HG03571 (cell line): Measurements from ENCODE around the gene ZNF672.
"Not testable (repeated sequence)": the region's sequence is repeated elsewhere in the genome, so short reads cannot be mapped to it uniquely, and the experiment has no call there.

Source experiments
- ATAC-seq: cut with Tn5 transposase; IDR thresholded peaks from one replicate; pipeline ENCODE4 v1.9.1; 2021; ENCODE audit not compliant: unreplicated experiment

ZNF672 gene

DNA sequence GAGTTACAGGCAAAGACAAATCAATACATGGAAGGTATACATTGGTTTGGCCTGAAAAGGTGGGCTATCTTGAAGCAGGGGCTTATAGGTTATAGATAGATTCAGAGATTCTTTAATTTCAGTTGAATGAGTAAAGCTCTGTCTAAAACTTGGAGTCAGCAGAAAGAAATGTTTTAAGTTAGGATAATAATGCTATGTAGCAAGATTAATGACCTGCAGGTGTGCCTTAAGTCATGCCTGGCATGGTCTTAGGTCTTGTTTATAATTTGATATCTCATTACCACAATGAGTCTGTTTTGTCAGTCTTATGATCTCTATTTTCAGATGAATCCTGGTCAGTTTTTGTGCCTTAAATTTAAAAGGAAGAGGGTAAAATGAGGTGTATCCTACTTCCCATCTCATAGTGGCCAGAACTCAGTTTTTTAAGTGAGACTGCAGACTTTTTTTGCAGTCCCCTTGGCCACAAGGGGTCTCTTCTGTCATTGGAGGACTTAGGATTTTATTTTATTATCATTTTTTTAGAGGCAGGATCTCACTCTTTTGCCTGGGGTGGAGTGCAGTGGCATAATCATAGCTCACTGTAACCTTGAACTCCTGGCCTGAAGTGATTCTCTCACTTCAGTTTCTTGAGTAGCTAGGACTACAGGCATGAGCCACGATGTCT, 46.7 kb downstream of the ZNF672 start:
- no peak for ATAC-seq

DNA sequence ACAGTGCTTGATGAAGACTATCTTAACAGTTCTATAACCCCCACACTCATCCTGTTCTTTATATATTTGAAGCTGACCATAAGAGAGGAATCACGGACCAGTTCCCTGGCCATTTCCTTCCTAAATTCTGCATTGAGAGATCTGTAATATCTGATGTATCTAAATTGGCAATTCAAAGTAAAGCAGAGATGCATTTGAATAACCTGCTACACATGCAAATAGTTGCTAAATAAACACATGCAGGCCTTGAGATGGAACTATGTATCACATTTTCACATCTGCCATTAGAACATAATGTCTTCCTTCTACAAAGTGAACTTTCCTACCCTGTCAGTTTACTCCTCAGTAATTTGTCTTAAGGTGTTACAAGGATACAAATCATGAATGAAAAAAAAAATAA, 47.6 kb downstream of the ZNF672 start:
- no peak for ATAC-seq

DNA sequence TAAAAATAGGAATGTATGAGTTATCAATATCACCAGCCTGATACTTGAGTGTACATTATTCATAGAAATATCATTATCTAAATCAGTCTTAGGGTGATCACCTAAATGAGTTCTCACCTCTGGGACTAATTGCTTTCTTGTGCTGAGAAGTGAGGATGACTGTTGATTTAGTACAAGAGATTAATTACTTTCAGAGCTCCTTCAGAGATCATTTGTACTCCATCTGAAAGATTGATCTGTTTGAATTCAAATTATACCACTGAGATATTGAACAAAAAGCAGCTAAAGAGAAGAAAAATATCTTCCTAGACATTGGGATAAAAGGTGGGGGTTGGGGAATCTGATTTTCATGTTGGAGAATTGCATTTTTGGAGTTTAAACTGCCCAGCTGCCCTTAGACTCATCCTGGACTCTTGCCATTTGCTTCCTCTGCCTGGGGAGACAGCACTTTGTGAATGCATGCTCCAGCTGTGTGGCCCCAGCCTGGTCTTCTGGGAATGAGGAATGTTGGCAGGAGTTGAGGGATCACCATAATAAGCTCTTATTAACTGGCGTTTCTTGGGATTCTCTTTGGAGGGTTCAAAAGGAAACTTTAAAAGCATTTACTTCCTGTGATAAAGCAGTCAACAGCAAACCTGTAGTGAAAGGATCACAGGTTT, 48.3 kb downstream of the ZNF672 start:
- no peak for ATAC-seq

DNA sequence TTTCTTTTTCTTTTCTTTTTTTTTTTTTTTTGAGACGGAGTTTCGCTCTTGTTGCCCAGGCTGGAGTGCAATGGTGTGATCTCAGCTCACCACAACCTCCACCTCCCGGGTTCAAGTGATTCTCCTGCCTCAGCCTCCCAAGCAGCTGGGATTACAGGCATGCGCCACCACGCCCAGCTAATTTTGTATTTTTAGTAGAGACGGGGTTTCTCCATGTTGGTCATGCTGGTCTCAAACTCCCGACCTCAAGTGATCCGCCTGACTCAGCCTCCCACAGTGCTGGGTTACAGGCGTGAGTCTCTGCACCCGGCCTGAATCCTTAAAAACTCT, 51.9 kb downstream of the ZNF672 start:
- ATAC-seq: not testable (repeated sequence)

DNA sequence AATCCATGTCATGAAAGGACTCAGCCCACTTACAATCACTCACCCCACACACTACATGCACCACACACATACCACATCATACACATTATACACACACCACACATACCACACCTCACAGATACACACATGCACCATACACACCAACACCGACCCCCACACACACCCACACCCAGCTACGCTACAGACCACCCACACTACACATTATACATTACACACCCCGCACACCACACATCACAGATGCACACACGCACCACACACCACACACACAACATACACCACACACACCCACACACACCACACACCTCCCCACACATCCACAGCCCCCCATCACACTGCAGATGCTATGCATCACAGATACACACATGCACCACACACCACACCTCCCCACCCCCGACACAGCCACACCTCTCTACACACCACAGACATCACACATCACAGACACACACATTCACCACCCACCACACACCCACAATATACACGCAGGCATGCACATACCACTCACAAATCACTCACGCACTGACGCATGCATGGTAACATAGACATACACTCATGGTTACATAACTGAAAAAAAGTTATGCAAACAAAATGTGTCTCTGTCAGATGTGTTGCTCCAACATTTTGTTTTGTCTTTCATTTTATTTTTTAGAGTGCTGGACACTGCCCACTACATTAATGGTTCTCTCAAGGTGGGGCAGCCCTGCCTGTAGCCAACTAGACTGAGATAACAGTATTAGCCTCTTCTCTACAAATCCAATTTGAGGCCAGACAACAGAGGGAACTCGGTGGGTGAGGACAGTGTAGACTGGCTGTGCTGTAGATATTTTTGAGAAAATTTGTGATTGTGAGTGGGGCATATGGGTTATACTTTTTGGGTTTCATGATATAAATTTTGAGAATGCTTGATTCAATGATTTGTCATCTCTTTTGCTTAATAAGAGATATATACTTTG, 52.8 kb downstream of the ZNF672 start:
- ATAC-seq: no peak

DNA sequence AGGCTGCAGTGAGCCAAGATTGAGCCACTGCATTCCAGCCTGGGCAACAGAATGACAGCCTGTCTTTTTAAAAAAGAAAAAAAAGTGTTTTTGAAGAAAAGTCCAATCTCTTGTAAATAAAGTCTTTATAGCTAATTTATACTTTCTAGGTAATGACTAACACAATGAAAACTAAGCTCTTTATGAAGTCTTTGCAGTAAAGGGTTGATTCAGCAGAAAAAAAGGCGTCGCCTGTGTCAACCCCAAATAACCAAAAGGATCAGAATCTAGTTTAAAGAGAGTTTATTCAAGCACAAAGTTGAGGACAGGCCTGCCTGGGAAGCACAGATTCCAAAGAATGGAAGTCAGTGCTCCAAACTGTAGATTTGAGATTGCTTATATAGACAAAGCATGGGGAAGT, 53.7 kb downstream of the ZNF672 start:
- no peak for ATAC-seq

DNA sequence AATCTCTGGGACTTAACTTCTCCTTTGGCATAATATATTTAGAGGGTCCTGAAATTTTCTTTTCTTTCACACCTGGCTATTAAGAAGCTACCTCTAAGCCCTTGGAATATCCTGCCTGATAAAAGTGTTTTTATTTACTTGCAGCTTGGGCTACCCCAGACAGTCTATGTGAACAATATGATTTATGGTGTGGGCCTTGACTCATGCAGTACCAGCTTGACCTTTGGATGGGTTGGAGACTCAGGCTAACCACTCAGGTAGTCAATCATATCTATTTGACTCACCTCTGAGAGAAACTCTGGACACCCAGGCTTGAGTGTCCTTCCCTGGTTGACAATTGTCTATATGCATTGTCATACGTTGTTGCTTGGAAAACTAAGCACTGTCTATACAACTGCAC, 54.6 kb downstream of the ZNF672 start:
- ATAC-seq: no peak

DNA sequence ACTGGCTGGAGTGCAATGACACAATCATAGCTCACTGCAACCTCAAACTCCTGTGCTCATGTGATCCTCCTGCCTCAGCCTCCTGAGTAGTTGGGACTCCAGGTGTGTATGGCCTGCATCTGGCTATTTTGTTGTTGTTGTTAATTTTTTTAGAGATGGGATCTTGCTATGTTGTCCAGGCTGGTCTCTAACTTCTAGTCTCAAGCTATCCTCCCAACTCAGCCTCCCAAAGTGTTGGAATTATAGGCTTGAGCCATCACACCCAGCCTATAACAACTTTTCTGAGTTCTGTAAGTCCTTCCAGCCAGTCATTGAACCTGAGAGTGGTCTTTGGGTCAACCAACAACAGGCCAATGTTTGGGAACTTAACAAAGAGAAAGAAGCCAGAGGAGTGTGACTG, 56.8 kb downstream of the ZNF672 start:
- no peak for ATAC-seq

DNA sequence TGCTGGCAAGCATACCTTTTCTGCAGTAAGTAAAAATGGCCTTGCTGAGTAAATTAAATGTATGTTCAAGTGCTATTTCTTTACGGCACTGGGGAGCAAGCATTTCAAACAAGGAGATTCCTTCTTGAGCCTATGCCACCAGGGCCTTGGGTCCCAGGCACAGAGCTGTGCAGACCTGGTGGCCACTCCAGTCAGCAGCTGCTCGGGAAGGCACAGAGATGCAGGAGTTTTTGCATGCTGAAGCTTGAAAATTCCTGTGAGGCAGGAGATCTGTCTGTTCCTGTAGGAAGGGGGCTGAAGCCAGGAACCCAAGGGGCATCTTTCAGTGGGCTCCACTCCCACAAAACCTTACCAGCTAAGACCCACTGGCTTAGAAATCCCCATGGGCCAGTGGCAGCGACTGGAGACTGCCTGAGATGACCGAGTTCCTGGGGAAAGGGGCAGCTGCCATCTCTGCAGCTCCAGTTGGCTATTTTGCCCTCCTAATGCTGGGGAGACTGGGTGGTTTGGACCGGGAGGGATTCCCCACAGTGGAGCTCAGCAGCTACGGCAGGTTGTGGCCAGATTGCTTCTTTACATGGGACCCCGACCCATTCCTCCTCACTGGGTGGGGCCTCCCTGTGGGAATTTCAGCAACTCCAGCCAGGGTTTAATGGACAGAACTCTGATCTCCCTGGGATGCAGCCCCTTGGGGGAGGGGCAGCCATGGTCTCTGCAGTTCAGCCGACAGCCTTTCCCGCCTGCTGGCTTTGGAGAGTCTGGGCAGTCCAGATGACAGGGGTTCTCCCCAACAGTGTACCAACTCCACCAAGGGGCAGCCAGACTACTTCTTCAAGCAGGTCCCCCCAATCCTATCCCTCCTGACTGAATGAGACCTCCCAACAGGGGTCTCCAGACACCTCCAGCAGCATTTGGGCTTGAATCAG, 59.7 kb downstream of the ZNF672 start:
- no peak for ATAC-seq
